Thymus (tissue), 14 donors: ENCODE measurements around the gene RCBTB2. TPM values are rescaled to one million over a fixed set of nuclear protein-coding genes. Genes with fewer than 3 reads are reported as not detected.
"Not testable (repeated sequence)": the region's sequence is repeated elsewhere in the genome, so short reads cannot be mapped to it uniquely, and the experiment has no call there.

Experiments used
- DNase-seq, 9 donors: peaks; one replicate each; pipeline ENCODE4 v3.0.0-alpha.2; 2013; ENCODE audit warnings: low spot score in 9 of 9, low read depth in 6 of 9, missing footprints in 1 of 9
- H3K27ac ChIP-seq, 2 donors: one replicate each; pipeline ENCODE4 v1.5.1; 2013; ENCODE audit warnings: control low read depth in 1 of 2, low read depth in 1 of 2, low read length in 1 of 2, mild to moderate bottlenecking in 1 of 2, moderate library complexity in 1 of 2
- H3K27me3 ChIP-seq, 2 donors: one replicate each; pipeline ENCODE4 v1.5.1; 2013; ENCODE audit warnings: low read length in 1 of 2; ENCODE audit not compliant: control insufficient read depth in 2 of 2, insufficient read depth in 1 of 2
- H3K36me3 ChIP-seq, 2 donors: one replicate each; pipeline ENCODE4 v1.5.1; 2013; ENCODE audit warnings: low read length in 1 of 2, mild to moderate bottlenecking in 1 of 2, moderate library complexity in 1 of 2; ENCODE audit not compliant: control insufficient read depth in 2 of 2, insufficient read depth in 2 of 2
- H3K4me1 ChIP-seq, 2 donors: one replicate each; pipeline ENCODE4 v1.5.1; 2013; ENCODE audit warnings: low read length in 2 of 2; ENCODE audit not compliant: control insufficient read depth in 2 of 2, insufficient read depth in 2 of 2
- H3K4me3 ChIP-seq, 2 donors: one replicate each; pipeline ENCODE4 v1.5.1; 2013; ENCODE audit warnings: low read length in 2 of 2, control low read depth in 1 of 2, mild to moderate bottlenecking in 1 of 2
- H3K9me3 ChIP-seq, 2 donors: one replicate each; pipeline ENCODE4 v1.5.1; 2013; ENCODE audit warnings: low read length in 1 of 2, mild to moderate bottlenecking in 1 of 2; ENCODE audit not compliant: control insufficient read depth in 2 of 2, insufficient read depth in 1 of 2
- WGBS: extraction: QIAGEN DNeasy Blood & Tissue Kit; methylation state at CpG from one replicate; pipeline ENCODE4 v1.1.7; 2013; 5-methylcytosine and 5-hydroxymethylcytosine counted together
- long read RNA-seq, 10 donors: transcript quantifications; one replicate each; lab custom pipeline, GENCODE V29; 2026
- polyA plus RNA-seq: library from polyadenylated mRNA; stranded (reverse); fragments of 200-250 nt; gene quantifications from one replicate; pipeline ENCODE4 v1.2.3, GENCODE V29; 2013
- total RNA-seq: library from RNA; stranded (reverse); fragments of 120-200 nt; gene quantifications from one replicate; pipeline ENCODE4 v1.2.4, GENCODE V29; 2013
- donor health status: healthy.

RCBTB2 gene
- total RNA-seq (16.7 TPM), polyA plus RNA-seq (34.8 TPM)
- long read RNA-seq, donor 1: 0 reads
- long read RNA-seq, donor 2: 0 reads
- long read RNA-seq, donor 3, partial matches to known transcripts: 0 of 12 reads
- long read RNA-seq, donor 3, other reads (novel, unspliced or antisense): 8 of 12 reads
- long read RNA-seq, donor 4, partial matches to known transcripts: 0 of 1 reads
- long read RNA-seq, donor 4, other reads (novel, unspliced or antisense): 0 of 1 reads
- long read RNA-seq, donor 5, transcript RCBTB2-201 (15 exons, 3,232 nt): major isoform, 5 of 6 reads
- long read RNA-seq, donor 5, partial matches to known transcripts: 0 of 6 reads
- long read RNA-seq, donor 5, other reads (novel, unspliced or antisense): 0 of 6 reads
- long read RNA-seq, donor 6, partial matches to known transcripts: 0 of 4 reads
- long read RNA-seq, donor 6, other reads (novel, unspliced or antisense): 0 of 4 reads
- long read RNA-seq, donor 7, partial matches to known transcripts: 0 of 3 reads
- long read RNA-seq, donor 7, other reads (novel, unspliced or antisense): 0 of 3 reads
- long read RNA-seq, donor 8, partial matches to known transcripts: 0 of 1 reads
- long read RNA-seq, donor 8, other reads (novel, unspliced or antisense): 0 of 1 reads
- long read RNA-seq, donor 9, partial matches to known transcripts: 0 of 2 reads
- long read RNA-seq, donor 9, other reads (novel, unspliced or antisense): 0 of 2 reads
- long read RNA-seq, donor 10: 0 reads

DNA sequence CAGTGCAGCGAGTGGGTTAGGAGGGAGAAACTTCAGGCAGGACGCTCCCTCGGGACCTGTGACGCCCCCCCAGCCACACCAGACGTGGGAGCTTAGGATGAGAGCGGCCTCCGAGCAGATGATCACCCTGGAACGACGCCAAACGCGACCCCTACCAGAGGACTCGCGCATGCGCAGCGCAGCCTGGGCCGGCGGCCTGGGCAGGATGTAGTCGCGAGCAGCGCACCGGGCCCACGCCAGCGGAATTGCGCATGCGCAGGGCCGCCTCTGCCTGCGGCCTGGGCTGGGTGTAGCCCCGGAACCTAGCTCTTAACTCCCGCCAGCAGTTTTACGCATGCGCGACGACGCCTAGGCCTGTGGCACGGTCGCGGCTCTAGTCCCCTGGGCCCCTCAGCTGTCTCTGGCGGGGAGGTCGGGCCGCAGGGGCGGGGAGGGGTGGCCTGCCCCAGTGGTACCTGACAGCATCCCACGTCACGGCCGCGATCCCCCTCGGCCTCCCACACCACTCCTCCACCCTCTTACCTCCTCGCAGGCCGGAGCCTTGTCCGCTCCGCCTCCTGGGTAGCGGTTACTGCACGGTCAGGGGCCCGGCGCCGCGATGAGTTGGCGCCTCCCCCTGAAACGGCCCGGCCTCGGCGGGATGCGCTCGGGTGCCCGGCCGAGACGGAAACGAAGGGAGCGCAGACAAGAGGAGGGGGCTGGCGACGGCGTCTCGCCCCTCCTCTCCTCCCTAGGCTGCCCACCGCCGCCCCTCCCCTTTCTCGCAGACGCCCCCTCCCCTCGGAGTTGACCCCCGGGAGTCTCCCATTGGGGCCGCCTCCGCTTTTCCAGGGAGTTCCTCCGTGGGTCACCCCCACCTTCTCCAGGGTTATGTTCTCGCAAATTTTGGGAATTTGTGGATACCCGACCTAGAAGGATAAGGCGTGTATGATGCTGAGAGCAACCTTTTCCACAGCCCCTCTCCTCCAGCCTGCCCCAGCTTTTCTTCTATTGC is at the start of gene RCBTB2:
Gene RCBTB2, minus strand, starts transcription at position 575 of the 994 bp plus-strand sequence. CDS start 11,141 bp downstream, outside the sequence.
- no peaks in the 10 kb centered on the region for H3K36me3 ChIP-seq
- peak within 1 kb of the TSS; percentile 56 to 60 for H3K4me3 ChIP-seq
- peak within 1 kb of the TSS; percentile 95 to 97 for H3K27ac ChIP-seq
- DNase-seq: peak; percentile 94 to 100 (median 98)
- H3K4me1 ChIP-seq: peaks cover 7 to 20% of the 10 kb centered on the region in 2 donors
- H3K27me3 ChIP-seq: no peaks in the 10 kb centered on the region
- no peaks in the 10 kb centered on the region for H3K9me3 ChIP-seq
- WGBS: 2% methylated on average over 83 of the region's 84 CpGs

DNA sequence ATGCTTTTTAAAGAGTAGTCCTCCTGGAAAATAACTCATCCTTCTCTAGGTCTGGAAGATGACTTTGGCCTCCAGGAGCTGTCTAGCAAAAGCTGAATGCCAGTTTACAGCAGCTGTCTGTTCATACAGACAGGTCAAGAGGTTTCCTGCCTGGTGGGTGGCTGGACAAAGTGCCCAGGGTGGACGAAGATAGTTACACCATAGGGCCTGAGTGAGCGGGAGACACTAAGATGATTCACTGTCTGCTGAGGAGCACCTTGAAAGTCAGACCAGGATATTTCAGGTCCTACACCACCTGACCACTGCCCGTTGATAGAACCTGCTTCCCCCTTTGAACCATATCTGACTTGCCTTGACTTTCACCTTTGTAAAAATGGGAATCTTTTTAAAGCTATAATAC is 49.2 kb upstream of the RCBTB2 start:
- H3K27ac ChIP-seq: no peak overlapping the region

DNA sequence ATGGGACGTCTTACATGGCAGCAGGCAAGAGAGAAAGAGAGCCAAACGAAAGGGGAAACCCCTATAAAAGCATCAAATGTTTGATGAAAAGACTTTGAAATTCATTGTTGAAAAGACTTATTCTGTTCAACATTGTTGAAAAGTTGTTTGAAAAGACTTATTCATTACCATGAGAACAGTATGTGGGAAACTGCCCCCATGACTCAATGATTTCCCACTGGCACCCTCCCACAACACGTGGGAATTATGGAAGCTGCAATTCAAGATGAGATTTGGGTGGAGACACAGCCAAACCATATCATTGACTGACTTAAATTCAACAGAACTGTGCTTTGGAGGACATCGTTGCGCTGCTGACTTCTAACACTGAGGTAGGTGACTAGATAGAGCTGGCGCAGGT is 48.0 kb upstream of the RCBTB2 start:
- H3K4me1 ChIP-seq: peaks cover 3 to 18% of the 10 kb centered on the region in 2 donors

More for the DNA sequence above, 49.2 kb upstream of the RCBTB2 start:
- H3K4me1 ChIP-seq: peaks cover 3 to 18% of the 10 kb centered on the region in 2 donors
- DNase-seq: no peak
- H3K27me3 ChIP-seq: no peaks in the 10 kb centered on the region
- WGBS: over 99% methylated on average over 3 of the region's 3 CpGs
- no peaks in the 10 kb centered on the region for H3K9me3 ChIP-seq
- H3K36me3 ChIP-seq: no peaks in the 10 kb centered on the region
- no peak overlapping the region for H3K4me3 ChIP-seq

DNA sequence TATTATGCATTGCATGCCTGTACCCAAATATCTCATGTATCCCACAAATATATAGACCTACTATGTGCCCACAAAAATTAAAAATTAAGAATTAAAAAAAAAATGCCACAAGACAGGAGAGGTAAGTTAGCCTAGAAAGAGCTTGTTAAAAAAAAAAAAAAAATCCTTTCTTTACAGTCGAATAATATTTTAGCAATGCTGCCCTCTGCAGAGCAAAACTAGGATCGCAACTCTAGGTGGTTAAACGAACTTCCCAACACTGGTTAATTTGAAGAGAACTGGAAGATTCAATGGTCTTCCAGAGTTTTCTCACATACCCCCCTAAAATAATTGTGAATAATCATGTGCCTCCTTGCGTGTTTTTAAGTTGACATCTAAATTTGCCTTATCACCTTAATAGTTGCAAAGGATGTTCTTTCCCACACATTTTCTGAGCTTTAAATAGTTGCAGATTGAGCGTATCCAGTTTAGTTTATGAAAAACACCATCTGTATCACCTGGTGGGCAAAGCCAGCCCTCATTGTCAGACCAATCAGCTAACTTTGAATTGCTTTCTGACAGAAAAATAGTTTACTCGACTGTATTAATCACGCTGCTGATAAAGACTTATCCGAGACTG is 47.4 kb upstream of the RCBTB2 start:
- DNase-seq: peak in 8 of 9 donors; percentile 50 to 85 (median 74)
- Histone ChIP-seq H3K27me3 (no peaks in the 10 kb centered on the region), H3K4me3 (no peak overlapping the region), H3K27ac (no peak overlapping the region), H3K4me1 (peaks cover 3 to 18% of the 10 kb centered on the region in 2 donors), H3K9me3 (no peaks in the 10 kb centered on the region), H3K36me3 (no peaks in the 10 kb centered on the region)
- WGBS: 50% methylated on average over 8 of the region's 8 CpGs

More for the DNA sequence above, 48.0 kb upstream of the RCBTB2 start:
- 86% methylated on average over 6 of the region's 6 CpGs for WGBS
- Histone ChIP-seq H3K9me3 (no peaks in the 10 kb centered on the region), H3K27ac (no peak overlapping the region), H3K27me3 (no peaks in the 10 kb centered on the region), H3K36me3 (no peaks in the 10 kb centered on the region), H3K4me3 (no peak overlapping the region)
- DNase-seq: no peak

DNA sequence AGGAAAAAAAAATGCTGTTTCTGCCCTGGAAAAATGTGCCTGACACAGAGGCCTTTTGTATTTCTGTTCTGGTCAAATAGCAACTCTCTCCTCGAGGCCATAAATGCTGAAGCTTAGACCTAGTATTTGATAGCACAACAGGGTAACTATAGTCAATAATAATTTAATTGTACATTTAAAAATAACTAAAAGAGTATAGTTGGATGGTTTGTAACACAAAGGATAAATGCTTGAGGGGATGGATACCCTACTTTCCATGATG is 47.0 kb upstream of the RCBTB2 start:
- not testable (repeated sequence) for DNase-seq, H3K27me3 ChIP-seq, H3K36me3 ChIP-seq, H3K9me3 ChIP-seq, H3K4me3 ChIP-seq
- Histone ChIP-seq H3K4me1 (peaks cover 3 to 18% of the 10 kb centered on the region in 2 donors), H3K27ac (peak overlapping the region; percentile 8 to 59)
- WGBS: 87% methylated on average over 1 of the region's 1 CpG

DNA sequence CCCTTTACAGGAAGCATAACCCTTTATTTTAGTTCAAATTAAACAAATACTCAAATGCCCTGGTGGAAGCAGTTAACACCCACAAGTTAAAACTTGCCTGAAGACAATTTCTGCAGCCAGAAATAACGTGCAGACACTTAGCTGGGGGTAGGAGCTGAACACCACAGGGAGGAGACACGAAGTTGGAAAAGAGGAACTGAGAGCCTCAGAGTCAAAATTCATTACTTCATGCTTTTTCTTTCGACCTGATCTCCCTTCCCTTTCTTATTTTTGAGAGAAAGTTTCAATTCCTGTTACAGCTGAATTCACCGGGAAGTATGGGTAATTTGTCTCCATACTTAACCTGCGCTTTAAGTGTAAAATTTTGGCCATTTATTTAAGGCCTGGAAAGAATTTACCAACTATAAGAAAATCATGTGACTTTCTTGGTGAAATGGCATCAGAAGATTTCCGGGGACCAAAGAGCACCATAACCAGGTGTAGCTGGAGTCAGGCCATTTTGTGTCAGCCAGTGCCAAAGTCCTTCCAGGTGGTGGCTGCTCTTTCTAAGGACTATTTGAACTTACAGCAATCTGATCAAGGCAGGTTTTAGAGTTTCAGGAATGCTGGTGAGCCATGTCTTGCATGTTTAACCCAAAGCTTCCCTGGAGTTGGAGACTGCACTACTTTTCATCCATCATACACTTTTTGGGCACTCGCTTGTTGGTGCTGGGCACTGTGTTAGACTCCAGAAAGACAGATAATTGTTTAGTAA is 46.5 kb upstream of the RCBTB2 start:
- peaks cover 3 to 18% of the 10 kb centered on the region in 2 donors for H3K4me1 ChIP-seq
- WGBS: 37% methylated on average over 7 of the region's 7 CpGs

DNA sequence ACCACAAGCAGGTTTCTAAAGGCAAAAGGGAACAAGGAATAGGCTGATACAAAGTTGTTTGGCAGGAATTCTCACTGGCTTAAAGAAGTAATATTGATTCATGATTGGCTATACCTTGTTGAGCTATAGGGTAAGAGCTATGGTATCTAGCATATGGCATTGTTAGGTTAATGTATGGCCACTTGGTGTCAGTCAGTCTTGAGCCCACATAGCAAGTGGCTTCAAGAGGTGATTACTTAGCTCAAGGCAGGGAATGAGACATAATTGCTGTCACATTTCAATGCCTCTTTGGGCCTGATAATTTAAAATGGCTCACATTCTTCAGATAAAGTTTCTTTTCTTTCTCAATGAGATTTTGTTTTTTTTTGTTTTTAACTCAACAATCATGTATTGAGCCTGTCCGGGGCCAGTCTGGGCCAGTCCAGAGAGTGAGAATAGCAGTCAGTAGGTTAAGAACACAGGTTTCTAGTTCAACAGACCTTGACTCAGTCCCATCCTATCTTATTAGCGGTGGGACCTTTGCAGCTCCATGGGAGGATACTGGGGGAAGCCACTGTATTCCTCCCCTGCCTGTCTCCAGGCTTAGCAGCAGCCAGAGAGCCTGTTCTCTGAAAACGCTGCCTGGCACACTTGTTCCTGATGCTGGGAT is 45.8 kb upstream of the RCBTB2 start:
- Histone ChIP-seq H3K9me3 (no peaks in the 10 kb centered on the region), H3K27me3 (no peaks in the 10 kb centered on the region), H3K27ac (peak overlapping the region; percentile 55 to 59), H3K4me1 (peaks cover 3 to 21% of the 10 kb centered on the region in 2 donors), H3K4me3 (no peak overlapping the region), H3K36me3 (no peaks in the 10 kb centered on the region)
- 80% methylated on average over 3 of the region's 3 CpGs for WGBS
- no peak for DNase-seq

More for the DNA sequence above, 46.5 kb upstream of the RCBTB2 start:
- H3K27me3 ChIP-seq: no peaks in the 10 kb centered on the region
- peak overlapping the region; percentile 8 to 59 for H3K27ac ChIP-seq
- H3K36me3 ChIP-seq: no peaks in the 10 kb centered on the region
- peak in 1 of 9 donors; percentile 46 for DNase-seq
- no peak overlapping the region for H3K4me3 ChIP-seq
- no peaks in the 10 kb centered on the region for H3K9me3 ChIP-seq
